Bronchial epithelial cell (primary cell): ENCODE data around the gene PLEKHA7. TPM values are rescaled to one million over a fixed set of nuclear protein-coding genes. Genes with fewer than 3 reads are reported as not detected.

Experiments used
- DNase-seq: peaks from one replicate; pipeline ENCODE4 v3.0.0-alpha.2; 2010; ENCODE audit warnings: low read depth
- FAIRE-seq: peaks from 2 replicates; lab custom pipeline; 2011; peaks lifted over from hg19 to GRCh38; lab: Jason Lieb, UNC
- H3K27me3 ChIP-seq: 2 replicates; pipeline ENCODE4 v1.5.1; 2011; ENCODE audit warnings: low read length; ENCODE audit not compliant: control insufficient read depth, insufficient read depth
- H3K36me3 ChIP-seq: 2 replicates; pipeline ENCODE4 v1.5.1; 2011; ENCODE audit warnings: low read length; ENCODE audit not compliant: control insufficient read depth, insufficient read depth
- H3K4me3 ChIP-seq: 2 replicates; pipeline ENCODE4 v1.5.1; 2011; ENCODE audit warnings: mild to moderate bottlenecking, low read depth, low read length, control low read depth
- CTCF ChIP-seq: IDR thresholded peaks from 2 replicates; pipeline ENCODE4 v1.5.1; 2011; ENCODE audit warnings: mild to moderate bottlenecking, moderate library complexity, low read length, control low read depth, inconsistent platforms; ENCODE audit not compliant: insufficient read depth, severe bottlenecking
- total RNA-seq: library from RNA; depleted of rRNA; stranded (reverse); fragments of >200 nt; gene quantifications from 2 replicates; pipeline ENCODE4 v1.2.1, GENCODE V29; 2014

PLEKHA7 gene
- total RNA-seq, 1 donor from 2014 or later = 2.4 TPM

GRCh38 chr11:16779436-16779835, 234.8 kb downstream of the PLEKHA7 start:
- no peaks in the 10 kb centered on the region for H3K27me3 ChIP-seq
- no peak for DNase-seq
- H3K4me3 ChIP-seq = no peak overlapping the region
- no peak for TF ChIP-seq CTCF
- FAIRE-seq = no peak
- H3K36me3 ChIP-seq = no peaks in the 10 kb centered on the region

- TF ChIP-seq CTCF = no peak
- no peaks in the 10 kb centered on the region for H3K36me3 ChIP-seq
- DNase-seq = no peak
- no peak for FAIRE-seq
- no peaks in the 10 kb centered on the region for H3K27me3 ChIP-seq
- H3K4me3 ChIP-seq = no peak overlapping the region
Observed at GRCh38 chr11:16778876-16779275, 235.3 kb downstream of the PLEKHA7 start.

- no peak for DNase-seq
Observed at GRCh38 chr11:16778286-16778685, 235.9 kb downstream of the PLEKHA7 start.

GRCh38 chr11:16777613-16777975, 236.6 kb downstream of the PLEKHA7 start:
- FAIRE-seq = no peak
- Histone ChIP-seq H3K27me3 (no peaks in the 10 kb centered on the region), H3K36me3 (no peaks in the 10 kb centered on the region), H3K4me3 (no peak overlapping the region)
- DNase-seq = no peak
- no peak for TF ChIP-seq CTCF

More at GRCh38 chr11:16778286-16778685, 235.9 kb downstream of the PLEKHA7 start:
- no peak for TF ChIP-seq CTCF
- no peak for FAIRE-seq
- Histone ChIP-seq H3K27me3 (no peaks in the 10 kb centered on the region), H3K4me3 (no peak overlapping the region), H3K36me3 (no peaks in the 10 kb centered on the region)

- no peak for FAIRE-seq
- H3K36me3 ChIP-seq = no peaks in the 10 kb centered on the region
Observed at GRCh38 chr11:16776711-16777612, 237.3 kb downstream of the PLEKHA7 start.

More at GRCh38 chr11:16776711-16777612, 237.3 kb downstream of the PLEKHA7 start:
- Histone ChIP-seq H3K27me3 (no peaks in the 10 kb centered on the region), H3K4me3 (no peak overlapping the region)
- DNase-seq = no peak
- no peak for TF ChIP-seq CTCF
